SK-N-MC (cell line): ENCODE measurements around the gene PTPRJ.

Experiments used
- EZH2 ChIP-seq: fragments of 200-600 bp; sonication (generic); IDR thresholded peaks from one replicate; pipeline ENCODE4 v1.6.1; 2017; ENCODE audit warnings: antibody characterized with exemption
- FOXP2 ChIP-seq: optimal IDR thresholded peaks from 2 replicates; pipeline ENCODE3; 2011; ENCODE audit warnings: mild to moderate bottlenecking, moderate library complexity; ENCODE audit not compliant: insufficient read depth; ENCODE audit errors: extremely low read length, control extremely low read depth
- POLR2AphosphoS5 ChIP-seq: IDR thresholded peaks from 2 replicates; pipeline ENCODE4 v1.6.1; 2012; ENCODE audit warnings: mild to moderate bottlenecking, low read depth, low read length, borderline replicate concordance

- no peak for TF ChIP-seq EZH2
- TF ChIP-seq POLR2AphosphoS5: no peak
- no peak for TF ChIP-seq FOXP2
These were observed 173.8 kb downstream of the PTPRJ start for GRCh38 chr11:48154151-48154550.
